H1 (cell line): ENCODE data around the gene TIMM9. TPM values are rescaled to one million over a fixed set of nuclear protein-coding genes. Genes with fewer than 3 reads are reported as not detected.

Experiments
- BACH1 ChIP-seq: IDR thresholded peaks from 2 replicates; pipeline ENCODE4 v1.6.1; 2012; ENCODE audit warnings: low read length, improper control_type of control experiment
- EP300 ChIP-seq, 2 experiments: IDR thresholded peaks; 1 replicate in 1 of 2; 2 replicates in 1 of 2; pipeline ENCODE4 v1.6.1; 2011 to 2012; ENCODE audit warnings: low read depth in 2 of 2, low read length in 2 of 2, mild to moderate bottlenecking in 2 of 2, borderline replicate concordance in 1 of 2, inconsistent platforms in 1 of 2, moderate library complexity in 1 of 2
- HDAC2 ChIP-seq, 2 experiments: fragments of 300-600 bp in 1 of 2; sonication (generic) in 1 of 2; IDR thresholded peaks; 2 replicates each; pipeline ENCODE4 v1.6.1; 2011 to 2012; ENCODE audit warnings: low read depth in 2 of 2, low read length in 2 of 2, mild to moderate bottlenecking in 2 of 2, moderate library complexity in 2 of 2, borderline replicate concordance in 1 of 2, inconsistent platforms in 1 of 2
- JUN ChIP-seq: IDR thresholded peaks from 2 replicates; pipeline ENCODE4 v1.6.1; 2011; ENCODE audit warnings: low read depth, mild to moderate bottlenecking, improper control_type of control experiment, low read length
- MAFK ChIP-seq: IDR thresholded peaks from 2 replicates; pipeline ENCODE4 v1.6.1; 2012; ENCODE audit warnings: low read depth, mild to moderate bottlenecking, improper control_type of control experiment, low read length
- SIN3A ChIP-seq, 2 experiments: IDR thresholded peaks in 1 of 2; conservative IDR thresholded peaks in 1 of 2; 2 replicates each; pipeline ENCODE4 v1.6.1; 2011 to 2012; ENCODE audit warnings: low read length in 2 of 2, improper control_type of control experiment in 1 of 2, low read depth in 1 of 2, mild to moderate bottlenecking in 1 of 2
- SIX5 ChIP-seq: IDR thresholded peaks from 2 replicates; pipeline ENCODE4 v1.6.1; 2011; ENCODE audit warnings: mild to moderate bottlenecking, low read depth, low read length
- YY1 ChIP-seq: IDR thresholded peaks from 2 replicates; pipeline ENCODE4 v1.6.1; 2011; ENCODE audit warnings: low read depth, mild to moderate bottlenecking, low read length
- polyA plus RNA-seq, 7 experiments: library from polyadenylated mRNA; depleted of rRNA in 3 of 7; stranded (reverse) in 5 of 7; unstranded in 2 of 7; fragments of >200 nt in 5 of 7; fragments of 200-250 nt in 2 of 7; gene quantifications; 1 replicate in 5 of 7; 2 replicates in 1 of 7; 4 replicates in 1 of 7; pipeline versions ENCODE4 v1.2.1 to v1.2.3, GENCODE V29; 2011 to 2013; ENCODE audit warnings: missing spikeins in 2 of 7, mixed read lengths in 2 of 7
- total RNA-seq: library from RNA; stranded (reverse); fragmentation: NEBNext Ultra II Directional; extraction: Animal tissue kit (Norgen Biotek cat#: 25700); gene quantifications from 2 replicates; pipeline ENCODE4 v1.2.1, GENCODE V29; 2021
- TF ChIP-seq, protein P1 (sequence below): fragments of 300-600 bp; sonication (generic); IDR thresholded peaks from 2 replicates; pipeline ENCODE4 v1.7.1; 2012; ENCODE audit warnings: low read length, moderate library complexity, mild to moderate bottlenecking, inconsistent platforms; ENCODE audit not compliant: insufficient replicate concordance

TIMM9 gene
- total and polyA plus RNA-seq, 2 of the 8 experiments (the other 6 are each of a cell fraction or from before 2014, with no cell fraction given) = 24.0 to 52.2 TPM

GRCh38 chr14:58415636-58416547, 11.4 kb downstream of the TIMM9 start (continued):
- no peak for TF ChIP-seq SIN3A (conservative IDR thresholded peaks at IDR 0.05 in 1 of 2, IDR thresholded peaks at IDR 0.05 in 1 of 2; ENCODE audit: low read depth in 1 of 2, low read length in 2 of 2)
- no peak for TF ChIP-seq YY1
- no peak for TF ChIP-seq HDAC2 (IDR thresholded peaks at IDR 0.05; ENCODE audit: borderline replicate concordance in 1 of 2, low read depth in 2 of 2, low read length in 2 of 2)
- TF ChIP-seq BACH1 = no peak
- no peak for TF ChIP-seq EP300 (IDR thresholded peaks at IDR 0.05; ENCODE audit: borderline replicate concordance in 1 of 2, low read depth in 2 of 2, low read length in 2 of 2)
- TF ChIP-seq JUN = no peak
- no peak for TF ChIP-seq SIX5
- no peak for TF ChIP-seq MAFK
- TF ChIP-seq, protein P1, sequence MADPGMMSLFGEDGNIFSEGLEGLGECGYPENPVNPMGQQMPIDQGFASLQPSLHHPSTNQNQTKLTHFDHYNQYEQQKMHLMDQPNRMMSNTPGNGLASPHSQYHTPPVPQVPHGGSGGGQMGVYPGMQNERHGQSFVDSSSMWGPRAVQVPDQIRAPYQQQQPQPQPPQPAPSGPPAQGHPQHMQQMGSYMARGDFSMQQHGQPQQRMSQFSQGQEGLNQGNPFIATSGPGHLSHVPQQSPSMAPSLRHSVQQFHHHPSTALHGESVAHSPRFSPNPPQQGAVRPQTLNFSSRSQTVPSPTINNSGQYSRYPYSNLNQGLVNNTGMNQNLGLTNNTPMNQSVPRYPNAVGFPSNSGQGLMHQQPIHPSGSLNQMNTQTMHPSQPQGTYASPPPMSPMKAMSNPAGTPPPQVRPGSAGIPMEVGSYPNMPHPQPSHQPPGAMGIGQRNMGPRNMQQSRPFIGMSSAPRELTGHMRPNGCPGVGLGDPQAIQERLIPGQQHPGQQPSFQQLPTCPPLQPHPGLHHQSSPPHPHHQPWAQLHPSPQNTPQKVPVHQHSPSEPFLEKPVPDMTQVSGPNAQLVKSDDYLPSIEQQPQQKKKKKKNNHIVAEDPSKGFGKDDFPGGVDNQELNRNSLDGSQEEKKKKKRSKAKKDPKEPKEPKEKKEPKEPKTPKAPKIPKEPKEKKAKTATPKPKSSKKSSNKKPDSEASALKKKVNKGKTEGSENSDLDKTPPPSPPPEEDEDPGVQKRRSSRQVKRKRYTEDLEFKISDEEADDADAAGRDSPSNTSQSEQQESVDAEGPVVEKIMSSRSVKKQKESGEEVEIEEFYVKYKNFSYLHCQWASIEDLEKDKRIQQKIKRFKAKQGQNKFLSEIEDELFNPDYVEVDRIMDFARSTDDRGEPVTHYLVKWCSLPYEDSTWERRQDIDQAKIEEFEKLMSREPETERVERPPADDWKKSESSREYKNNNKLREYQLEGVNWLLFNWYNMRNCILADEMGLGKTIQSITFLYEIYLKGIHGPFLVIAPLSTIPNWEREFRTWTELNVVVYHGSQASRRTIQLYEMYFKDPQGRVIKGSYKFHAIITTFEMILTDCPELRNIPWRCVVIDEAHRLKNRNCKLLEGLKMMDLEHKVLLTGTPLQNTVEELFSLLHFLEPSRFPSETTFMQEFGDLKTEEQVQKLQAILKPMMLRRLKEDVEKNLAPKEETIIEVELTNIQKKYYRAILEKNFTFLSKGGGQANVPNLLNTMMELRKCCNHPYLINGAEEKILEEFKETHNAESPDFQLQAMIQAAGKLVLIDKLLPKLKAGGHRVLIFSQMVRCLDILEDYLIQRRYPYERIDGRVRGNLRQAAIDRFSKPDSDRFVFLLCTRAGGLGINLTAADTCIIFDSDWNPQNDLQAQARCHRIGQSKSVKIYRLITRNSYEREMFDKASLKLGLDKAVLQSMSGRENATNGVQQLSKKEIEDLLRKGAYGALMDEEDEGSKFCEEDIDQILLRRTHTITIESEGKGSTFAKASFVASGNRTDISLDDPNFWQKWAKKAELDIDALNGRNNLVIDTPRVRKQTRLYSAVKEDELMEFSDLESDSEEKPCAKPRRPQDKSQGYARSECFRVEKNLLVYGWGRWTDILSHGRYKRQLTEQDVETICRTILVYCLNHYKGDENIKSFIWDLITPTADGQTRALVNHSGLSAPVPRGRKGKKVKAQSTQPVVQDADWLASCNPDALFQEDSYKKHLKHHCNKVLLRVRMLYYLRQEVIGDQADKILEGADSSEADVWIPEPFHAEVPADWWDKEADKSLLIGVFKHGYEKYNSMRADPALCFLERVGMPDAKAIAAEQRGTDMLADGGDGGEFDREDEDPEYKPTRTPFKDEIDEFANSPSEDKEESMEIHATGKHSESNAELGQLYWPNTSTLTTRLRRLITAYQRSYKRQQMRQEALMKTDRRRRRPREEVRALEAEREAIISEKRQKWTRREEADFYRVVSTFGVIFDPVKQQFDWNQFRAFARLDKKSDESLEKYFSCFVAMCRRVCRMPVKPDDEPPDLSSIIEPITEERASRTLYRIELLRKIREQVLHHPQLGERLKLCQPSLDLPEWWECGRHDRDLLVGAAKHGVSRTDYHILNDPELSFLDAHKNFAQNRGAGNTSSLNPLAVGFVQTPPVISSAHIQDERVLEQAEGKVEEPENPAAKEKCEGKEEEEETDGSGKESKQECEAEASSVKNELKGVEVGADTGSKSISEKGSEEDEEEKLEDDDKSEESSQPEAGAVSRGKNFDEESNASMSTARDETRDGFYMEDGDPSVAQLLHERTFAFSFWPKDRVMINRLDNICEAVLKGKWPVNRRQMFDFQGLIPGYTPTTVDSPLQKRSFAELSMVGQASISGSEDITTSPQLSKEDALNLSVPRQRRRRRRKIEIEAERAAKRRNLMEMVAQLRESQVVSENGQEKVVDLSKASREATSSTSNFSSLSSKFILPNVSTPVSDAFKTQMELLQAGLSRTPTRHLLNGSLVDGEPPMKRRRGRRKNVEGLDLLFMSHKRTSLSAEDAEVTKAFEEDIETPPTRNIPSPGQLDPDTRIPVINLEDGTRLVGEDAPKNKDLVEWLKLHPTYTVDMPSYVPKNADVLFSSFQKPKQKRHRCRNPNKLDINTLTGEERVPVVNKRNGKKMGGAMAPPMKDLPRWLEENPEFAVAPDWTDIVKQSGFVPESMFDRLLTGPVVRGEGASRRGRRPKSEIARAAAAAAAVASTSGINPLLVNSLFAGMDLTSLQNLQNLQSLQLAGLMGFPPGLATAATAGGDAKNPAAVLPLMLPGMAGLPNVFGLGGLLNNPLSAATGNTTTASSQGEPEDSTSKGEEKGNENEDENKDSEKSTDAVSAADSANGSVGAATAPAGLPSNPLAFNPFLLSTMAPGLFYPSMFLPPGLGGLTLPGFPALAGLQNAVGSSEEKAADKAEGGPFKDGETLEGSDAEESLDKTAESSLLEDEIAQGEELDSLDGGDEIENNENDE = no peak
- TF ChIP-seq, all 59 proteins: peak for 0
